ENCODE results near the gene CLP1. TPM values are rescaled to one million over a fixed set of nuclear protein-coding genes. Genes with fewer than 3 reads are reported as not detected.

CLP1 gene
- total RNA-seq (10 to 100 TPM in 2 of 4 donors, 1 to 10 TPM in 2; 6.8 to 11.6 (median 9.2) TPM), polyA plus RNA-seq (10 to 100 TPM in 2 of 3 donors, 1 to 10 TPM in 1; 9.6 to 16.9 (median 14.3) TPM)
- long read RNA-seq, donor 1, transcript CLP1-205 (3 exons, 2,435 nt): major isoform, 9 of 9 reads
- long read RNA-seq, donor 1, partial matches to known transcripts: 0 of 9 reads
- long read RNA-seq, donor 1, other reads (novel, unspliced or antisense): 0 of 9 reads
- long read RNA-seq, donor 2, transcript CLP1-205 (3 exons, 2,435 nt): major isoform, 24 of 27 reads
- long read RNA-seq, donor 2, partial matches to known transcripts: 0 of 27 reads
- long read RNA-seq, donor 2, other reads (novel, unspliced or antisense): 1 of 27 reads

DNA sequence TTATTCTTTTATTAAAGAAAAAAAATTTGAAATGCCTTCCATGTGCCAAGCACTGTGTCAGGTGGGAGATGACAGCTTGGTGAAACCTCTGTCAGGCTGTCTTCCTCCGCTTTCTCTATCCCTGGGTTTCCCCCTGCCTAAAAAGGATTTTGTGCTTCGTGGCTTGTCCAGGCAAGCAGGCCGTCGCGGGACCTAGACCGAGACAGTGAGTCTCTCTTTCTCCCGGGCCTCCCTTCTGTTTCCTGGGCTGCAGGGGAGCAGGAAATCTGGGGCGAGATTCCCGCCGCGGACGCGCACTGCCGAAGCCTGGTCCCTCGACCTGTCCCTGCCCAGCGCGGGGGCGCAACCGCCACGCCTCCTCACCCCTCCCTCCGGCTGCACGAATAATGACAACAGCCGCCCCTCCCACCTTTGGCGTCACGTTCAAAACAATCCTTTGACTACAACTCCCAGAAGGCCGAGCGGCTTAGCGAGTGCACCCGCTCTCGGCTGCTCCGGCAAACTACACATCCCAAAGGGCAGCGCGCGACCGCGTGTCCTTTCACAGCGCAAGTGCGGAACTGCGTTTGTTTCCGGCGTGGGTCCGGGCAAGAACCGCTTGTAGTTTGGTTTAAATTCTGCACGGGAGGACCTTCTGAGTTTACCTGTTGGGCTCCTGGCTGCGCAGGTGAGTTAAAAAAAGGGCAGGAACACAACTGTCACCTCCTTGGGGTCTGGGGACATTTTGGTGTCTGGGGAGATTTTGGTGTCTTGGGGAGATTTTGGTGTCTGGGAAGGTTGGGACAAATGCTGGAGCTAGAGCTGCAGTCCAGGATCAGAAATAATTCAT, at the start of gene CLP1:
CLP1 (plus strand) TSS at position 569 of the 829 bp plus-strand sequence. CDS start 1,715 bp downstream, outside the sequence.
- ATAC-seq (peak; percentile 98 to 99 (median 99)), DNase-seq (peak; percentile 99 to 100)
- Histone ChIP-seq H3K27me3 (ENCODE audit: insufficient read depth in 3 of 3, low read length in 2 of 3) (no peaks in the 10 kb centered on the region), H3K4me1 (peaks cover 17% of the 10 kb centered on the region), H3K27ac (peak within 1 kb of the TSS; percentile 85), H3K9me3 (no peaks in the 10 kb centered on the region), H3K36me3 (ENCODE audit: insufficient read depth in 1 of 2, low read depth in 1 of 2) (peaks cover 5 to 33% of the 10 kb centered on the region in 2 donors), H3K4me3 (peak within 1 kb of the TSS; percentile 76)
- intact Hi-C loops (cut with DNase I): no loop called here
- TF ChIP-seq, protein P1, sequence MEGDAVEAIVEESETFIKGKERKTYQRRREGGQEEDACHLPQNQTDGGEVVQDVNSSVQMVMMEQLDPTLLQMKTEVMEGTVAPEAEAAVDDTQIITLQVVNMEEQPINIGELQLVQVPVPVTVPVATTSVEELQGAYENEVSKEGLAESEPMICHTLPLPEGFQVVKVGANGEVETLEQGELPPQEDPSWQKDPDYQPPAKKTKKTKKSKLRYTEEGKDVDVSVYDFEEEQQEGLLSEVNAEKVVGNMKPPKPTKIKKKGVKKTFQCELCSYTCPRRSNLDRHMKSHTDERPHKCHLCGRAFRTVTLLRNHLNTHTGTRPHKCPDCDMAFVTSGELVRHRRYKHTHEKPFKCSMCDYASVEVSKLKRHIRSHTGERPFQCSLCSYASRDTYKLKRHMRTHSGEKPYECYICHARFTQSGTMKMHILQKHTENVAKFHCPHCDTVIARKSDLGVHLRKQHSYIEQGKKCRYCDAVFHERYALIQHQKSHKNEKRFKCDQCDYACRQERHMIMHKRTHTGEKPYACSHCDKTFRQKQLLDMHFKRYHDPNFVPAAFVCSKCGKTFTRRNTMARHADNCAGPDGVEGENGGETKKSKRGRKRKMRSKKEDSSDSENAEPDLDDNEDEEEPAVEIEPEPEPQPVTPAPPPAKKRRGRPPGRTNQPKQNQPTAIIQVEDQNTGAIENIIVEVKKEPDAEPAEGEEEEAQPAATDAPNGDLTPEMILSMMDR (IDR thresholded peaks at IDR 0.05): no peak
- WGBS, 3 donors: 0 to 1% (median 1%) methylated on average over 43 to 45 of the region's 45 CpGs

DNA sequence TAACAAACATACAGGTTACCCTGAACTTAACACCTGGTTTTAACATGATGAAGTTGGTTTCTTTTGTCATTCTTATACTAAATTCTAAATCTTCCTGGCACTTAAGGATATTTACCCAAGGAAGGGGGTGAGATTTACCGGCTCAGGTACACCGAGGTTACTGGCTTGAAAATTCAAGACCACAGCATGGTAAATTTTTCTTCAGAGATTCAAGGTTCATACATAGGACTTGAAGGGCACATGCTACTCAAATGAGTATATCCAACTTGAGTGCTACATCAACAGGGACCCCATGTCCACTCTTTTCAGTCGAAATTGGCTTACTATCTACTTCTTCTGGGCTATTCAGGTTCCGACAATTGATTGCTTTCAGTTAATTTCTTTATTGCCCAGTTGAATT, 47.4 kb upstream of the CLP1 start:
- no peaks in the 10 kb centered on the region for H3K9me3 ChIP-seq
- H3K27ac ChIP-seq: no peak overlapping the region
- intact Hi-C loops (cut with DNase I): no loop called here
- DNase-seq: no peak
- H3K36me3 ChIP-seq (ENCODE audit: insufficient read depth in 1 of 2, low read depth in 1 of 2): peaks cover 0 to 46% of the 10 kb centered on the region in 2 donors
- no peaks in the 10 kb centered on the region for H3K4me1 ChIP-seq
- ATAC-seq: no peak
- WGBS, 3 donors: 88 to 91% (median 89%) methylated on average over 4 of the region's 4 CpGs
- no peaks in the 10 kb centered on the region for H3K27me3 ChIP-seq (ENCODE audit: insufficient read depth in 3 of 3, low read length in 2 of 3)
- TF ChIP-seq, protein P1 (IDR thresholded peaks at IDR 0.05): no peak
- H3K4me3 ChIP-seq: no peak overlapping the region

DNA sequence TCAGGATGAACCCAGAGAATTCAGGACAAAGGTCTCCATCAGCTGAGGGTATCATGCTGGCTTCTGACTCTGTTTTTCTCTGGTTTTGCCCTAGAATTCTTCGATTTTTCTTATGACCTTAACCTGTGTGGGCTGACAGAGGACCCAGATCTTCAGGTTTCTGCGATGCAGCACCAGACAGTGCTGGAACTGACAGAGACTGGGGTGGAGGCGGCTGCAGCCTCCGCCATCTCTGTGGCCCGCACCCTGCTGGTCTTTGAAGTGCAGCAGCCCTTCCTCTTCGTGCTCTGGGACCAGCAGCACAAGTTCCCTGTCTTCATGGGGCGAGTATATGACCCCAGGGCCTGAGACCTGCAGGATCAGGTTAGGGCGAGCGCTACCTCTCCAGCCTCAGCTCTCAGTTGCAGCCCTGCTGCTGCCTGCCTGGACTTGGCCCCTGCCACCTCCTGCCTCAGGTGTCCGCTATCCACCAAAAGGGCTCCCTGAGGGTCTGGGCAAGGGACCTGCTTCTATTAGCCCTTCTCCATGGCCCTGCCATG, 43.3 kb upstream of the CLP1 start:
- peaks cover 0 to 26% of the 10 kb centered on the region in 2 donors for H3K36me3 ChIP-seq (ENCODE audit: insufficient read depth in 1 of 2, low read depth in 1 of 2)
- H3K9me3 ChIP-seq: no peaks in the 10 kb centered on the region
- TF ChIP-seq, protein P1 (IDR thresholded peaks at IDR 0.05): no peak
- H3K4me1 ChIP-seq: no peaks in the 10 kb centered on the region
- H3K4me3 ChIP-seq: no peak overlapping the region
- intact Hi-C loops (cut with DNase I): no loop called here
- no peak for DNase-seq
- no peak overlapping the region for H3K27ac ChIP-seq
- no peak for ATAC-seq
- peaks cover 0 to 4% (median 0%) of the 10 kb centered on the region in 3 donors for H3K27me3 ChIP-seq (ENCODE audit: insufficient read depth in 3 of 3, low read length in 2 of 3)
- 79 to 85% (median 82%) methylated on average over 10 of the region's 10 CpGs for WGBS, 3 donors

DNA sequence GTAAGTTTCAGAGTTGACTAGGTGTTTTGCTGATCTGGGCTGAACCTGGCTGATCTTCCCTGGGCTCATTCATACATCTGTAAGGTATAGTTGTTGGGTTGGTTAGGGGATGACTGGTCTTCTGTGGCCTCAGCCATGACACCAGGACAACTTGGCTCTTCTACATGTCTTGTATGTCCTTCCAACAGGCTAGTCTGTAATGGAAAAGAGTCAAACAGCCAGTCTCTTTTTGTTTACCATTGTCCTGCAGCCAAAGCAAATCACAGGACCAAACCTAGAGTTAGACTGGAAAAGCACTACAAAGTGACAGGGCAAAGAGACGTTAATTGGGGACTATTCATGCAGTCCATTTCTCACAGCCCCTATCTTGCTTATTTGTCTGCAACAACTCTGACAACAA, 42.3 kb upstream of the CLP1 start:
- H3K36me3 ChIP-seq (ENCODE audit: insufficient read depth in 1 of 2, low read depth in 1 of 2): peaks cover 0 to 26% of the 10 kb centered on the region in 2 donors
- no peak for DNase-seq
- 56 to 74% (median 72%) methylated on average over 1 of the region's 1 CpG for WGBS, 3 donors

More for the DNA sequence above, 42.3 kb upstream of the CLP1 start:
- no peaks in the 10 kb centered on the region for H3K4me1 ChIP-seq
- no peaks in the 10 kb centered on the region for H3K9me3 ChIP-seq
- H3K27me3 ChIP-seq (ENCODE audit: insufficient read depth in 3 of 3, low read length in 2 of 3): peaks cover 0 to 4% (median 0%) of the 10 kb centered on the region in 3 donors
- TF ChIP-seq, protein P1 (IDR thresholded peaks at IDR 0.05): no peak
- intact Hi-C loops (cut with DNase I): no loop called here
- no peak overlapping the region for H3K4me3 ChIP-seq
- no peak overlapping the region for H3K27ac ChIP-seq
- ATAC-seq: no peak

All from psoas muscle (tissue), 8 donors.